ENCODE results near the gene ZC3H12C.

DNA sequence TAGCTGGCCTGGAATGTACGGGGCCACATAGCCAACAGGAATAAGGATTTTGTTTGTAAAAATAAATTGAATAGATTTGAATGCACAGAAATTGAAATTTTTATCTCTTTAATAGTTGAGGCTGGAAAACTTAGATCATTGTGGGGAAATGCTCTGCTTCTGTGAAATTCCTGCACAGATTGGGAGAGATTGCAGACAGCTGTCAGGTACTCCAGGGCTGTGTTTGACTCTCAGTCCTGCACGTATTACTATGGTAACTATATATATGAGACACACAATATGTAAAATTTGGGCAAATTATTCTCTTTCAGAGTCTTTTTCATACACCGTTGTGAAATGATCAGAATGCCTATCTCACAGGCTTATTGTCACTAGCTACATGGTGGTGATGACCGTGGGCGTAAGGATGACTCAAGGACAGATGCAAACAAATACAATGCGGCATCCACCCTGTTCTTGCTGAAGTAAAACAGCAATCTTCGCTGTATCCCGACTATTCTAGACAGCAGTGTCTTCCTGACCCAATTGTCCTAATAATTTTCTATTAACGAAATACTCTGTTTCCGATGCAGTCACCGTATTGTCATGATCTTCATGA is 79.4 kb downstream of the ZC3H12C start:
- TF ChIP-seq, protein P1, sequence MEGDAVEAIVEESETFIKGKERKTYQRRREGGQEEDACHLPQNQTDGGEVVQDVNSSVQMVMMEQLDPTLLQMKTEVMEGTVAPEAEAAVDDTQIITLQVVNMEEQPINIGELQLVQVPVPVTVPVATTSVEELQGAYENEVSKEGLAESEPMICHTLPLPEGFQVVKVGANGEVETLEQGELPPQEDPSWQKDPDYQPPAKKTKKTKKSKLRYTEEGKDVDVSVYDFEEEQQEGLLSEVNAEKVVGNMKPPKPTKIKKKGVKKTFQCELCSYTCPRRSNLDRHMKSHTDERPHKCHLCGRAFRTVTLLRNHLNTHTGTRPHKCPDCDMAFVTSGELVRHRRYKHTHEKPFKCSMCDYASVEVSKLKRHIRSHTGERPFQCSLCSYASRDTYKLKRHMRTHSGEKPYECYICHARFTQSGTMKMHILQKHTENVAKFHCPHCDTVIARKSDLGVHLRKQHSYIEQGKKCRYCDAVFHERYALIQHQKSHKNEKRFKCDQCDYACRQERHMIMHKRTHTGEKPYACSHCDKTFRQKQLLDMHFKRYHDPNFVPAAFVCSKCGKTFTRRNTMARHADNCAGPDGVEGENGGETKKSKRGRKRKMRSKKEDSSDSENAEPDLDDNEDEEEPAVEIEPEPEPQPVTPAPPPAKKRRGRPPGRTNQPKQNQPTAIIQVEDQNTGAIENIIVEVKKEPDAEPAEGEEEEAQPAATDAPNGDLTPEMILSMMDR (IDR thresholded peaks at IDR 0.05) = no peak
- no peak for TF ChIP-seq POLR2A (IDR thresholded peaks at IDR 0.05)

Data from esophagus squamous epithelium (tissue), 4 donors.